HepG2 (cell line): ENCODE measurements around the gene RIPK3.

Experiments
- ADNP ChIP-seq: sonication (generic); formaldehyde crosslinking; IDR thresholded peaks from 2 replicates; pipeline ENCODE4 v1.4.0; 2020; ENCODE audit warnings: missing genetic modification reagents
- ETV6 ChIP-seq: sonication (generic); formaldehyde crosslinking; conservative IDR thresholded peaks from 2 replicates; pipeline ENCODE4 v1.4.0; 2020; ENCODE audit warnings: missing genetic modification reagents
- SETDB1 ChIP-seq: sonication (generic); formaldehyde crosslinking; IDR thresholded peaks from 2 replicates; pipeline ENCODE4 v1.5.1; 2020; ENCODE audit warnings: missing genetic modification reagents, mild to moderate bottlenecking, borderline replicate concordance
- SIX4 ChIP-seq: sonication (generic); formaldehyde crosslinking; IDR thresholded peaks from 2 replicates; pipeline ENCODE4 v1.4.0; 2020; ENCODE audit warnings: missing genetic modification reagents
- SMC3 ChIP-seq: IDR thresholded peaks from 2 replicates; pipeline ENCODE4 v1.6.1; 2011; ENCODE audit warnings: low read length, improper control_type of control experiment
- THRA ChIP-seq: sonication (generic); formaldehyde crosslinking; IDR thresholded peaks from 2 replicates; pipeline ENCODE4 v1.4.0; 2020; ENCODE audit warnings: missing genetic modification reagents, borderline replicate concordance
- ZNF18 ChIP-seq: sonication (generic); formaldehyde crosslinking; IDR thresholded peaks from 2 replicates; pipeline ENCODE4 v1.8.0; 2022; ENCODE audit warnings: mild to moderate bottlenecking, missing genetic modification reagents; ENCODE audit not compliant: insufficient replicate concordance
- ZNF281 ChIP-seq: sonication (generic); formaldehyde crosslinking; IDR thresholded peaks from 2 replicates; pipeline ENCODE4 v1.4.0; 2020; ENCODE audit warnings: missing genetic modification reagents, borderline replicate concordance
- ZSCAN9 ChIP-seq: IDR thresholded peaks from 2 replicates; pipeline ENCODE4 v1.6.1; 2016; ENCODE audit warnings: borderline replicate concordance

- TF ChIP-seq SMC3 (no peak), ZSCAN9 (CRISPR knock-in tag) (no peak), ETV6 (CRISPR knock-in tag) (no peak), ZNF281 (CRISPR knock-in tag) (no peak), THRA (CRISPR knock-in tag) (no peak), ADNP (CRISPR knock-in tag) (no peak), ZNF18 (CRISPR knock-in tag) (no peak), SETDB1 (CRISPR knock-in tag) (no peak), SIX4 (CRISPR knock-in tag) (no peak)
Observed at GRCh38 chr14:24310265-24310645, 29.5 kb downstream of the RIPK3 start.
